ENCODE measurements around the gene CSRP2. TPM values are rescaled to one million over a fixed set of nuclear protein-coding genes. Genes with fewer than 3 reads are reported as not detected.

CSRP2 gene
- polyA plus RNA-seq, 3 donors = 0.07 TPM; not detected in 2

DNA sequence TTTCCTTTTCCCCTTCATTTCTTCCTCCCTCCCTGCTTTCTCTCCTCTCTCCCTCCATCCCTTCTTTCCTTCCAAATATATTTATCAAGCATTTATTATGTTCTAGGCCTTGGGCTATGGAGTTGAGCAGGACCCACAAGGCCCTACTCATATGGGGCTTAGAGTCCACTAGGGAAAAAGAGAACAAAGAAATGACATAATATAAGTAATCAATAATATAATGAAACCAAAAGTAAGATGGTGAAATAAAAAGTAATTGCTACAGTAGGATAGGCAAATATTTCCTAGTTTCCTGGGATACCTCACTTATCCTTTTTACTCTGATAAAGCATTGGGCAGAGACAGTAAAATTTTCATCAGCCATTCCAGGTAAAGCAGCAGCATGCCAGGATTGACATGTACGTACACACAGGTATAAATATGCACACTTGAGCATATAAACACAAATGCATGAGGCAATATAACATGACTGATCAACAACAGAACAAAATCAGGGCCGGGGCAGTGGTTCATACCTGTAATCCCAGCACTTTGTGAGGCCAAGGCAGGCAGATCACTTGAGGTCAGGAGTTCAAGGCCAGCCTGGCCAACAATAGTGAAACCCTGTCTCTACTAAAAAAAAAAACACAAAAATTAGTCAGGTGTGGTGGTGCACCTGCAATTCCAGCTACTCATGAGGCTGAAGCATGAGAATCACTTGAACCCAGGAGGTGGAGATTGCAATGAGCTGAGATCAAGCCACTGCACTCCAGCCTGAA lies 35.5 kb upstream of the CSRP2 start:
- no CpG with 5 or more reads among the region's 2 CpGs for WGBS (ENCODE audit: insufficient coverage)
- Mint-ChIP-seq H3K36me3 (no peaks in the 10 kb centered on the region), H3K27me3 (ENCODE audit: low read depth in 3 of 3) (no peaks in the 10 kb centered on the region), H3K27ac (no peak overlapping the region), H3K9me3 (no peaks in the 10 kb centered on the region), H3K4me3 (no peak overlapping the region), H3K4me1 (no peaks in the 10 kb centered on the region)
- H2AFZ ChIP-seq (ENCODE audit: insufficient read depth, low read depth, low read length, poor library complexity, severe bottlenecking) = no peak overlapping the region
- DNase-seq = no peak
- no peaks in the 10 kb centered on the region for H3K27me3 ChIP-seq (ENCODE audit: control insufficient read depth in 2 of 2, insufficient read depth in 2 of 2, low read length in 2 of 2)
- H3K27ac ChIP-seq (ENCODE audit: low read depth in 1 of 2, low read length in 2 of 2) = no peak overlapping the region
- no peaks in the 10 kb centered on the region for H4K20me1 ChIP-seq (ENCODE audit: insufficient read depth, low read length)
- no peak for TF ChIP-seq CTCF (IDR thresholded peaks at IDR 0.05)
- H3K4me1 ChIP-seq (ENCODE audit: control insufficient read depth in 1 of 2, insufficient read depth in 2 of 2, low read length in 2 of 2) = no peaks in the 10 kb centered on the region
- H3K9me3 ChIP-seq (replicated peaks in 1 of 2; ENCODE audit: control insufficient read depth in 1 of 2, insufficient read depth in 1 of 2, low read length in 2 of 2) = no peaks in the 10 kb centered on the region
- H3K36me3 ChIP-seq (replicated peaks in 1 of 2; ENCODE audit: control insufficient read depth in 1 of 2, insufficient read depth in 2 of 2, low read length in 2 of 2) = no peaks in the 10 kb centered on the region
- H3K4me3 ChIP-seq (replicated peaks in 1 of 3; ENCODE audit: low read depth in 2 of 3, low read length in 3 of 3) = no peak overlapping the region
- no peaks in the 10 kb centered on the region for H3K79me2 ChIP-seq (ENCODE audit: insufficient read depth, low read length)
- intact Hi-C loops (cut with micrococcal nuclease) = no loop called here
- H3K4me2 ChIP-seq (replicated peaks; ENCODE audit: extremely low read depth, low read length, poor library complexity, severe bottlenecking) = no peak overlapping the region
- H3K9ac ChIP-seq (ENCODE audit: insufficient read depth, low read length, poor library complexity, severe bottlenecking) = no peak overlapping the region

DNA sequence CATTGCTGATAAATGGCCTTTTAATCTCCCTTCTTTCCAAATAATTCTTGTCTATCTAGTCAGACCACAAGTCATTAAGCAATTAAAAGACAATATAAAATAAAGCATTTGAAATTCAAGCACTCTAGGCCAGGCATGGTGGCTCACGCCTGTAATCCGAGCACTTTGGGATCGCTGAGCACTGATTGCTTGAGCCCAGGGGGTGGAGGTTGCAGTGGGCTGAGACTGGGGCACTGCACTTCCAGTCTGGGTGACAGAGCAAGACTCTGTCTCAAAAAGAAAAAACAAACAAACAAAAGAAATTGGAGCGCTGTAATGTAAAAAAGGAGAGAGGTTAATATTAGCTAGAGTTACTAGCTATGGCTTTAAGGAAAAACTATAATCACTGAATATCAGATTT lies 30.5 kb upstream of the CSRP2 start:
- Mint-ChIP-seq H3K9me3 (peaks cover 0 to 2% (median 0%) of the 10 kb centered on the region in 7 donors), H3K4me1 (no peaks in the 10 kb centered on the region), H3K27me3 (ENCODE audit: low read depth in 3 of 3) (no peaks in the 10 kb centered on the region), H3K36me3 (no peaks in the 10 kb centered on the region), H3K27ac (no peak overlapping the region), H3K4me3 (no peak overlapping the region)
- DNase-seq = no peak
- intact Hi-C loops (cut with micrococcal nuclease) = no loop called here
- Histone ChIP-seq H3K4me2 (replicated peaks; ENCODE audit: extremely low read depth, low read length, poor library complexity, severe bottlenecking) (no peak overlapping the region), H4K20me1 (ENCODE audit: insufficient read depth, low read length) (no peaks in the 10 kb centered on the region), H3K27me3 (ENCODE audit: control insufficient read depth in 2 of 2, insufficient read depth in 2 of 2, low read length in 2 of 2) (no peaks in the 10 kb centered on the region), H3K4me3 (replicated peaks in 1 of 3; ENCODE audit: low read depth in 2 of 3, low read length in 3 of 3) (no peak overlapping the region), H3K9me3 (replicated peaks in 1 of 2; ENCODE audit: control insufficient read depth in 1 of 2, insufficient read depth in 1 of 2, low read length in 2 of 2) (no peaks in the 10 kb centered on the region), H3K36me3 (replicated peaks in 1 of 2; ENCODE audit: control insufficient read depth in 1 of 2, insufficient read depth in 2 of 2, low read length in 2 of 2) (no peaks in the 10 kb centered on the region), H3K79me2 (ENCODE audit: insufficient read depth, low read length) (no peaks in the 10 kb centered on the region), H3K4me1 (ENCODE audit: control insufficient read depth in 1 of 2, insufficient read depth in 2 of 2, low read length in 2 of 2) (no peaks in the 10 kb centered on the region), H3K9ac (ENCODE audit: insufficient read depth, low read length, poor library complexity, severe bottlenecking) (no peak overlapping the region), H3K27ac (ENCODE audit: low read depth in 1 of 2, low read length in 2 of 2) (no peak overlapping the region), H2AFZ (ENCODE audit: insufficient read depth, low read depth, low read length, poor library complexity, severe bottlenecking) (no peak overlapping the region)
- TF ChIP-seq CTCF (IDR thresholded peaks at IDR 0.05) = no peak
- WGBS (ENCODE audit: insufficient coverage) = no CpG with 5 or more reads among the region's 4 CpGs
